HepG2 (cell line): ENCODE measurements around the gene FOLR3. TPM values are rescaled to one million over a fixed set of nuclear protein-coding genes. Genes with fewer than 3 reads are reported as not detected.

ENCODE experiments used
- AGO2 ChIP-seq: fragments of 200-400 bp; formaldehyde crosslinking; optimal IDR thresholded peaks from 2 replicates; pipeline ENCODE3; 2017; ENCODE audit warnings: mild to moderate bottlenecking, low read depth, low read length, moderate library complexity
- CHD2 ChIP-seq: IDR thresholded peaks from 2 replicates; pipeline ENCODE4 v1.6.1; 2011; ENCODE audit warnings: low read depth, low read length, improper control_type of control experiment
- EHMT2 ChIP-seq: fragments of 200-600 bp; sonication (generic); IDR thresholded peaks from 2 replicates; pipeline ENCODE4 v1.7.0; 2017; ENCODE audit warnings: antibody characterized with exemption, low read depth, low read length, borderline replicate concordance
- FOXK2 ChIP-seq: fragments of 450-650 bp; IDR thresholded peaks from 2 replicates; pipeline ENCODE4 v1.6.1; 2016
- FOXP1 ChIP-seq, 2 experiments: fragments of 450-650 bp in 1 of 2; IDR thresholded peaks; 2 replicates each; pipeline ENCODE4 v1.6.1; 2017 to 2018; ENCODE audit warnings: antibody characterized with exemption in 1 of 2
- GFI1 ChIP-seq: sonication (generic); formaldehyde crosslinking; IDR thresholded peaks from 2 replicates; pipeline ENCODE4 v1.5.0; 2020; ENCODE audit warnings: missing genetic modification reagents, mild to moderate bottlenecking, borderline replicate concordance
- HOXA5 ChIP-seq: sonication (generic); formaldehyde crosslinking; IDR thresholded peaks from 2 replicates; pipeline ENCODE4 v1.4.0; 2020; ENCODE audit warnings: missing genetic modification reagents
- KAT2B ChIP-seq: fragments of 150-350 bp; IDR thresholded peaks from 2 replicates; pipeline ENCODE4 v1.6.1; 2014; ENCODE audit warnings: low read depth, low read length, borderline replicate concordance
- KDM2A ChIP-seq: sonication (generic); formaldehyde crosslinking; IDR thresholded peaks from 2 replicates; pipeline ENCODE4 v1.4.0; 2020; ENCODE audit warnings: low read depth, missing genetic modification reagents, borderline replicate concordance
- PCBP1 ChIP-seq: fragments of 200-400 bp; formaldehyde crosslinking; IDR thresholded peaks from 2 replicates; pipeline ENCODE4 v1.6.1; 2017; ENCODE audit warnings: mild to moderate bottlenecking, low read depth, low read length, borderline replicate concordance
- PLRG1 ChIP-seq: fragments of 450-650 bp; conservative IDR thresholded peaks from 2 replicates; pipeline ENCODE4 v1.6.1; 2016
- PLSCR1 ChIP-seq: sonication (generic); formaldehyde crosslinking; IDR thresholded peaks from 2 replicates; pipeline ENCODE4 v1.5.0; 2020; ENCODE audit warnings: missing genetic modification reagents, mild to moderate bottlenecking, borderline replicate concordance
- RELA ChIP-seq: sonication (generic); formaldehyde crosslinking; IDR thresholded peaks from 2 replicates; pipeline ENCODE4 v1.4.0; 2020; ENCODE audit warnings: missing genetic modification reagents
- SIX4 ChIP-seq: sonication (generic); formaldehyde crosslinking; IDR thresholded peaks from 2 replicates; pipeline ENCODE4 v1.4.0; 2020; ENCODE audit warnings: missing genetic modification reagents
- SMAD1 ChIP-seq: sonication (generic); formaldehyde crosslinking; IDR thresholded peaks from 2 replicates; pipeline ENCODE4 v1.4.0; 2020; ENCODE audit warnings: missing genetic modification reagents, low read depth, mild to moderate bottlenecking, borderline replicate concordance
- SP4 ChIP-seq: sonication (generic); formaldehyde crosslinking; IDR thresholded peaks from 2 replicates; pipeline ENCODE4 v1.8.1; 2023; ENCODE audit warnings: mild to moderate bottlenecking, missing genetic modification reagents
- TAF1 ChIP-seq: sonication (generic); formaldehyde crosslinking; IDR thresholded peaks from 2 replicates; pipeline ENCODE4 v1.4.0; 2020; ENCODE audit warnings: missing genetic modification reagents
- TERF1 ChIP-seq: sonication (generic); formaldehyde crosslinking; IDR thresholded peaks from 2 replicates; pipeline ENCODE4 v1.8.0; 2022; ENCODE audit warnings: mild to moderate bottlenecking, missing genetic modification reagents, moderate library complexity
- YEATS2 ChIP-seq: sonication (generic); formaldehyde crosslinking; IDR thresholded peaks from 2 replicates; pipeline ENCODE4 v1.4.0; 2020; ENCODE audit warnings: missing genetic modification reagents, borderline replicate concordance
- ZBTB21 ChIP-seq: sonication (generic); formaldehyde crosslinking; IDR thresholded peaks from 2 replicates; pipeline ENCODE4 v1.4.0; 2020; ENCODE audit warnings: missing genetic modification reagents
- ZBTB44 ChIP-seq: sonication (generic); formaldehyde crosslinking; IDR thresholded peaks from 2 replicates; pipeline ENCODE4 v1.4.0; 2020; ENCODE audit warnings: missing genetic modification reagents
- ZNF329 ChIP-seq: sonication (generic); formaldehyde crosslinking; IDR thresholded peaks from 2 replicates; pipeline ENCODE4 v1.9.0; 2021; ENCODE audit warnings: low read depth, mild to moderate bottlenecking, missing genetic modification reagents
- ZNF33A ChIP-seq: sonication (generic); formaldehyde crosslinking; IDR thresholded peaks from 2 replicates; pipeline ENCODE4 v1.5.1; 2020; ENCODE audit warnings: missing genetic modification reagents, mild to moderate bottlenecking, moderate library complexity, borderline replicate concordance
- ZNF496 ChIP-seq: sonication (generic); formaldehyde crosslinking; IDR thresholded peaks from 2 replicates; pipeline ENCODE4 v1.8.1; 2023; ENCODE audit warnings: mild to moderate bottlenecking, moderate library complexity, missing genetic modification reagents; ENCODE audit not compliant: insufficient replicate concordance
- ZNF543 ChIP-seq: sonication (generic); formaldehyde crosslinking; IDR thresholded peaks from 2 replicates; pipeline ENCODE4 v1.4.0; 2020; ENCODE audit warnings: mild to moderate bottlenecking, missing genetic modification reagents
- ZNF761 ChIP-seq: sonication (generic); formaldehyde crosslinking; conservative IDR thresholded peaks from 2 replicates; pipeline ENCODE4 v1.4.0; 2020; ENCODE audit warnings: mild to moderate bottlenecking, missing genetic modification reagents
- ZNF781 ChIP-seq: sonication (generic); formaldehyde crosslinking; IDR thresholded peaks from 2 replicates; pipeline ENCODE4 v1.5.1; 2020; ENCODE audit warnings: borderline replicate concordance, mild to moderate bottlenecking, missing genetic modification reagents; ENCODE audit errors: not compliant biosample characterization
- polyA plus RNA-seq, 8 experiments: library from polyadenylated mRNA; depleted of rRNA in 3 of 8; stranded (reverse) in 7 of 8; unstranded in 1 of 8; fragments of >200 nt; fragmentation: Illumina TruSeq in 4 of 8; extraction: Trizol in 4 of 8; gene quantifications; 2 replicates each; pipeline versions ENCODE4 v1.2.1 to v1.2.3, GENCODE V29; 2011 to 2016; ENCODE audit warnings: low read depth in 4 of 8, missing spikeins in 1 of 8, mixed read lengths in 1 of 8; ENCODE audit not compliant: insufficient read depth in 1 of 8
- total RNA-seq, 5 experiments: library from RNA; depleted of rRNA; stranded (reverse); fragments of >200 nt; fragmentation: Illumina TruSeq; extraction: Trizol; gene quantifications; 2 replicates each; pipeline ENCODE4 v1.2.3, GENCODE V29; 2016; ENCODE audit warnings: low read depth in 1 of 5

The FOLR3 gene
- total and polyA plus RNA-seq, 2 of the 13 experiments (the other 11 are each of a cell fraction or from before 2014, with no cell fraction given) = not detected

GRCh38 chr11:72112143-72112977 lies 23.2 kb upstream of the FOLR3 start, which contains the start of gene ANAPC15 (continued):
- TF ChIP-seq TAF1 (CRISPR knock-in tag) (peak; percentile 62; the same call in 1 of the 2 replicates), KAT2B (no peak), SP4 (CRISPR knock-in tag) (peak; percentile 44; the same call in 1 of the 2 replicates), ZNF781 (CRISPR knock-in tag) (peak; percentile 55), HOXA5 (CRISPR knock-in tag) (peak; percentile 54; the same call in 1 of the 2 replicates), GFI1 (CRISPR knock-in tag) (0 out of 2 replicates have a peak, but pooled peaks have one; percentile 6), ZNF329 (CRISPR knock-in tag) (no peak), TERF1 (no peak), ZNF33A (CRISPR knock-in tag) (peak; percentile 34; the same call in 1 of the 2 replicates), RELA (no peak), PCBP1 (0 out of 2 replicates have a peak, but pooled peaks have one; percentile 64), ZNF761 (CRISPR knock-in tag) (0 out of 2 replicates have a peak, but pooled peaks have one; percentile 25), ZNF543 (no peak), ZBTB21 (no peak), ZBTB44 (CRISPR knock-in tag) (no peak), EHMT2 (no peak; the same call in 1 of the 2 replicates), KDM2A (CRISPR knock-in tag) (peak; percentile 24; the same call in 1 of the 2 replicates), SIX4 (no peak; the same call in 1 of the 2 replicates), PLRG1 (no peak), YEATS2 (CRISPR knock-in tag) (peak; percentile 94), SMAD1 (CRISPR knock-in tag) (no peak), CHD2 (peak; percentile 52; the same call in 1 of the 2 replicates), FOXP1 (IDR thresholded peaks at IDR 0.05) (no peak), FOXP1 (CRISPR knock-in tag; IDR thresholded peaks at IDR 0.05) (no peak), AGO2 (no peak), PLSCR1 (CRISPR knock-in tag) (no peak), FOXK2 (peak; percentile 36; the same call in 1 of the 2 replicates), ZNF496 (no peak)
